ENCODE data around the gene MLIP.

The MLIP gene

DNA sequence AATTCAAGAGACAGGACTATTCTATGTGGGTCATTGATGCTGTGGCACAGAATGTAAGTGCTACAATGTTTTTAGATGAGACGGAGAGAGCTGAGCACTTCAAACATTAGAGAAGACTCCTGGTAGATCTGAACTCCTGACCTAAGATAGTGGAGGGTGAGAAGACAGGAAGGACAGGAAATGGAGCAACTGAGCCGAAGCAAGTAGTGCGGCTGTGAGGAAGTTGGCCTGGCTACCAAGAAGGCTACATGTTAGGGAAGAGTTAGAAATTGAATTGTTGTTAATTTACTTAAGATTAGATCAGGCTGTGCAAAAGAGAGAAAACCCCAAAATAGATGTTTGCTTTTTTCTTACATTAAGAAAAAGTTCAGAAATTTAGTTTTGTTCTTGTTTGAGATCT lies 14.4 kb upstream of the MLIP start:
- DNase-seq, result no peak

DNA sequence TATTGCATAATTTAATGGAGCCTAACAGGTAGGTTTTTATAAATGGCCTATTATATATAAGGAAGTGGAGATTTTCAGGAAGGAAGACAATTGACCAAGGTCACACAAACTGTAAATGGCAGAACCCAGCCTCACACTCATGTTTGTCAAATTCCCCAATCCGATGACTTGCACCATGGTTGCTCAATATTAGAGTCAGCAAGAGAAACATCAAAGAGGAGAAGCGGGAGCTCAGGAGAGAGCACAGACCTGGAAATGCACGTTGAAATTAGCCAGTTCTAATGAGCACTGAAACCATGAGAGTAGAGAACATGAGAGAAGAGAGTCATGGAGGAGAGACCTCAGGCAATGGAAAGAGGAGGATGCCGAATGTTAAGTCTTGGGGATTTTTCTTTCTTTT lies 13.5 kb upstream of the MLIP start:
- no peak for DNase-seq

DNA sequence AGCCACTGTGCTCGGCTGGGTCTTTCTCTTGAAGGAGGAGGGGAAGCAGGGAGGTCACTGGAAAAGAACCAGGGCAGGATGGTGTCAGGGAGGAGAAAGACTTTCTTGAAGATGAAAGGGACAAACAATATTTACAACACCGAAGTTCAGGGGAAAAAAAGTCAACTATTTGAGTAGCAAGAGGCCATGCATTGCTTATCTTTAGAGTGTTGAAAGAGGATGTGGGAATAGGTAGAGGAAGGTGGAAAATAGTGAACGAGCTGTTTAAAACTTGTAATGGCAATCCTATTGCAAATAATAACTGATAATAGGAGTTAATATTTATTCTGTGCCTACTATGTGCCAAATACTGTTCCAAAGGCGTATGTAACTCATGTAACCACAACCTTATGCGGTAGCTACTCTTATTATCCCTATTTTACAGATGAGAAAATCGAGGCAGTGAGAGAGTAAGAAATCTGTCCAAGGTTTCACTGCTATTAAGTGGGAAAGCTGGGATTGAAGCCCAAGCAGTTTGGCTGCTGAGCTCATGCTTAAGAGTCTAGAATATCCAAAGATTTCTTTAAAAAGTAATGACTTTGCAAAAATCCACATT lies 12.7 kb upstream of the MLIP start:
- DNase-seq, result no peak

DNA sequence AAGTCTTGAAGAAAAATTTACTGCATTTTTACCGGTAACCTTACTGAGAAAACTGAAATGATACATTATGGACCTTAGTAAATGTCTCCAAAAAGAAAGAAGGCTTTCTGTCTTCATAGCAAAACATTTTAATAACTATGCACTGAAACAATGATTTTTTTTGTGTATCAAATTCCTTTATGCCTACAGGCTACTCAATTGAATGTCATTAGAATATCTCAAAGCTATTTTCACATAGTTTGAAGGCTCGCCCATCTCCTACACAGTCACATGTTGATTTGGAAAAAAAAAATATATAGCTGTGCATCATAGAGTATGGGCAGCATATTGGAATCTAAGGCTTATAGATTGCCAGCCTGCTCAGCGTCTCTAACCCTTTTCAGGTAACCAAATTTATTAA lies 12.0 kb upstream of the MLIP start:
- no peak for DNase-seq

DNA sequence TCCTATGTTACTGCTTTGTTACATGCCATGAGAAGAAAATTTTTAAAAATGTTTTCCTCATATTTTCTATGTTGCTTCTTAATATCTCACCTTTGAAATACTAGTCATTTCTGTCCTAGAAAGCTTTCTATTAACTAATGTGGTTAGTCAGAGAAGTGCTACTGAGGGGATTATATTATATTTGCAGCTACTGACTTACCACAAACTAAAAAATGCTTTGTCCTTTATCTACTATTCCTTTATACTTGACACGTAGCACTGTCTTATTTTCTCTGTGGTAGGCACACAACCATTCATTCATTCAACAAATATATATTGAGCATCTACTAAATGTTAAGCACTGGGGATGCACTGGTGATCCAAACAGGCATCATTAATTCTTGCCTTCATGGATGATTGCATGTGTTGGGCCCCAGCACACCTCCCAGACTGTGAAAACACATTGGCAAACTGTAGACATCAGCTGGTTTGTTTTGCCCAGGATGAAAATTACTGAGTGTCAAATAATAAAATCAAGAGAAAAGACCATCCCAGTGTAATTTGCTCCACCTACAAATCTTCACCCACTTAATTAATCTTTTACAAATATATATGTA lies 10.7 kb upstream of the MLIP start:
- DNase-seq, result no peak

DNA sequence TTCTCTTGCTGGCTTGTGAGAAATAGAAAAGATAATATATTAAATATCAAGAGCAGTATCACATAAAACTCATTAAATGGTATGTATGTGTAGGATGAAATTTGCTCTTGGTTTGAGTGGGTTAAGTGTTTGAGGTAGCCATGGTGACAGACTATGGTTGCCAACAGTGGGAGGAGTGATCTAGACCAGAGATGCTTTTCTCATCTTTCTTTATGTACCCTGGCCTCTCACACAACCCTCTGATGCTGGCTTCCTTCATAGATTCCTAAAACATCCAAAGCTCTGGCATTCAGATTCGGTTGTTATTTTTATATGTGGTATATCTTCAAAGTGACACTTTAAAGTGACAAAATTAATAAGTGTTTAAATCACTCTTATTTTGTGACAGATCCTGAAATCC lies 9.0 kb upstream of the MLIP start:
- DNase-seq, result no peak

DNA sequence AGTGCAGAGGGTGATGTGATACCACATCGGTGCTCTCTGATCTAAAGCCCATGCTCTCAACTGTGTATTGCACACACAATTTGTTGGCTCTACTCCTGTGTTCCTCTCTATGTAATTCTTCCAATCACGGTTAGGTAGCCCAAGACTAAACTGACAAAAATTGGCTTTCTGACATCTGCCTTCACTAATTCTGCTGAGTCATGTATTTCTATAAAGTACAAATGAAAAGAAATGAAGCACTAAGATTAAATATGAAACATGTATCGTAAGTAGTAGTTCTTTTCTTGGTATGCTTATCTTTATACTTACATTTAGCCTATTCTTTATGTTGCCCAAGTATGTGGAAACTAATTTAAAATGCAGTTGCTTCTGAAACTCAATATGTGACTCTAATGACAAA lies 7.7 kb upstream of the MLIP start:
- no peak for DNase-seq

DNA sequence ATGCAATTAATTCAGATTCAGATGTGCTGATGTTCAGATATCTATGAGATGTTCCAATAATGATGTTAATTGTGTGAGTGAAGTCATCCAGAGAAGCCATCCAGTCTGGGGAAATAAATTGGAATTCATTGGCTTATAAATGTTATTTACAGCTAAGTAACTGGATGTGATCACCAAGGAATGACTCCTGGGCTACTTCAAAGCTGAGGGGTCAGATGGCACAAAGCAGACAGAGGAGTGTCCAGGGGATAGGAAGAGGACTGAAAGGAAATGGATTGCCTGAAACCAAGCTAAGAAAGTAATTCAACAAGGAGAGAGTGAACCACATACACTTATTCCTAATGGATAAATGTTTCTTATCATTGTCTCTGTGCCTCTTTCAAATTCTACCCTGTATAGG lies 4.5 kb upstream of the MLIP start:
- DNase-seq, result no peak

DNA sequence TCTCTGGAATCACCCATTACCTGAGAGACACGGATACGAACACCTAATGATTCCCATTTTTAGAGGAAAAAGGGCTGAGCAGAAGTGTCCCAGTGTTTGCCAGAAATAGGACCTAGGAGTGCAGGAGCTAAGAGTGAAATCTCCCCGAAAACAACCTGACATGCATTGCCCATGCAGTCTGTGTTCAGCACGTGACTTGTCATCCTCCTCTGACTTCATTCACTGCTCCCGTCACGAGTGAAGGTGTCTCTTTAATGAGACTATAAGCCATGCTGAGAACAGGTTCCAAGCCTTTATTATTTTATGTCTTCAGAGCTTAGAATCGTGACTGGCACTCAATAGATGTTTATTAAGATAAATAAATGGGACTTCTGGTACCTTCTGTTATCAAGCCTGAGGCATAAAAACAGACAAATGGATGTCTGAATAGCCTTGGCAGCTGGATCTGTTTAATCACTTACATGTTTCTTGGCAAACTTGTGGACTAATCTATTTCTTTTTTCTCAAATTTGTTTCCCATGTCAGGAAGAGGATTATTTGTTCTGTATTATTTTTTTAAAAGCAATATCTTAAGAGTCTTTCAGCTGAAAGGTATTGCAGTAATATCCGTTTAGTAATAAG lies 3.7 kb upstream of the MLIP start:
- DNase-seq, result no peak

DNA sequence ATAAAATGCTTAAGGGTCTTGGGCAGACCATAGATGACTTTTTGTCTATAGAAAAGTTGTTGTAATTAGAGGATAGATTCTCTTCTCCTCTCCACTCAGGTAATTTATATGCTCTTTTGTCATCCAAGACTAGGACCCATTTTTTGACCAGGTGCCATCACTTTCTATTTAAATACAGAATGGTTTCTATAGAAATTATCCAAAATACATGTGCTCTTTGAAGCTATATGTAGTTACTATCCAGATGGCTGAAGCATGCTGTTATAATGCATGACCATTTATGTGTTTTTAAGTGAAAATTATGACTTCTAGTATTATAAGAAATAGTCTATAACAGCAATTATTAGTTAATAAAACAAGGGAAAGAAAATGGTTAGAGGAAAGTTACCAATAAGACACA lies 3.0 kb upstream of the MLIP start:
- no peak for DNase-seq

DNA sequence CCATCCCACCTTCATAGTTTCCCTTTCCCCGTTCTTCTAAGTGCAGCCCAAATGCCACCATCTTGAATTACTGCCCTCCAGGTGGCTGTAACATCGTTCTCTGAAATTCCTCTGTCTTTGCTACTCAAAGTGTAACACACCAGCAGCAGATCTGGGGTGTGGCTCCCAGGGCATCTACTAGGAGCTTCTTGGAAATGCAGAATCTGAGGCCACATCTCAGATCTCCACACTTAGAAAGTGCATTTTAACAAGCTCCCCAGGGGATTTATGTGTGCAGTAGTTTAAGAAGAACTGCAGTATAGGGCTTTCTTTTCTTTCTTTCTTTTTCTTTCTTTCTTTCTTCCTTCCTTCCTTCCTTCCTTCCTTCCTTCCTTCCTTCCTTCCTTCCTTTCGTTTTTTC lies 1.7 kb upstream of the MLIP start:
- no peak for DNase-seq

DNA sequence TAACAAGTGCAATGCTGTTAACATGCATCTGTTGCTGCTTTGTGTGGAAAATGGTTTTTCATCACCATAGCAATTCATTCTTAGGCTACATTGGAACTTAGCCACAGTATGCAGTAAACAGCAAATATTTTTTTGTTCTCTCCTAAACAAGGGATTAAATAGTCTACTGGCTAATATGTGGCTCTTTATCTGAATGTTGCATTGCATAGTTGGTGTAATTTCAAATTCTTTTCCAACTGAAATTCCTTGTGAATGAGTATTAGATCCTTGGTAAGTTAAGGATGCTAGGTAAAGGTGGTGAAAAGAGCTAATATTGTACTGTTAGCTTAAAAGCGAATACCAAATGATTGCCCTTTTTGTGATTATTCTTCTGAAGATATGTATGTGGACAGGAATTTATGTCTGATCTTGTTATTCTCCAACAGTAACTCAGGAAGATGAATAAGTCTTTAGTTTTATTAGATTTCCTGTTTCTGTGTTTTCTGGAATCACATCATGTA lies 958 bp downstream of the MLIP start:
- DNase-seq, result no peak

DNA sequence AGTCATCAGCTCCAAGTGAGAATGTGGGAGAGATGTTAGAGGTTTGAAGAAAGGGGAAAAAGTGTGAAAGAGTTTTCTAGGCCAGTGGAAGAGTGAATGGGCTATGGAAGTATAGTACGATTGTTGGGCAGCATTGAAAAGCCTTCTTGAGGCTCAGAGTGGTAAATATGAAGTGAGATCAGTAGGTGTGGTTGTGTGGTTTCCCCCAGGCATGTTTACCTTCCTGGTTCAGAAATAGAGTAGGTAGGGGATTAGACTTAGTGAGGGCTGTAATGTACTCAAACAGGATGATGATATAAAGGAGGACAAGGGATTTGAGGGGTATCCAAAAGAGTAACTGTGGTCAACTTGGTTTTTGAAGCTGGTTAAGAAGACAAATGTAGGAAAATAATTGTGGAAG lies 3.7 kb downstream of the MLIP start:
- no peak for DNase-seq

DNA sequence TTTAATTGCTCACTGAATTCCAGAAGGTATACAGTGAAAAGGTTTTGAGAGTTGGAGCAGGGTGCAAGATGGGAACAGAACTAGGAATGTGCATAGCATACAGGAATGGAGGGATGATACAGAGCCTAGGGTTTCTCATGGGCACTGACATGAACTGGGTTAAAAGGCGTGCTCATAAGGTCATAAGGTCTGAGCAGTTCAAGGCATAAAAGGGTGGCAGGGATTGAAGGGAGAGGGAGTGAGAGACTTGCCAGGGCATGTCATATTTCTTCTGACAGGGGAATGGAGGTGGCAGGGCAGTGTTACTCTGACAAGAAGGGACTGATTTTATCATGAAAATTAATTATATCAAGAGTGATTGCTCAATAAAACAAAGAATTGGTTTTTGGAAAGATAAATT lies 4.7 kb downstream of the MLIP start:
- DNase-seq, result no peak

DNA sequence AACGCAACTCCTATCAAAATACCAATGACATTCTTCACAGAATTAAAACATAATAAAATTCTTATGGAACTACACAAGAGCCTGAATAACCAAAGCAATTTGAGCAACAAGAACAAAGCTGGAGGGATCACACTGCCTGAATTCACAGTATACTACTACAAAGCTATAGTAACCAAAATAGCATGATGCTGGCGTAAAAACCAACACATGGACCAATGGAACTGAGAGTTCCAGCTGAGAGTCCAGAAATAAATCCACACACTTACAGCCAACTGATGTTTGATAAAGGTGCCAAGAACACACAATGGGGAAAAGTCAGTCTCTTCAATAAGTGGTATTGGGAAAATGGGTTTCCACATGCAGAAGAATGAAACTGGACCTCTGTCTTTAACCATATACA lies 6.9 kb downstream of the MLIP start:
- DNase-seq, result no peak

DNA sequence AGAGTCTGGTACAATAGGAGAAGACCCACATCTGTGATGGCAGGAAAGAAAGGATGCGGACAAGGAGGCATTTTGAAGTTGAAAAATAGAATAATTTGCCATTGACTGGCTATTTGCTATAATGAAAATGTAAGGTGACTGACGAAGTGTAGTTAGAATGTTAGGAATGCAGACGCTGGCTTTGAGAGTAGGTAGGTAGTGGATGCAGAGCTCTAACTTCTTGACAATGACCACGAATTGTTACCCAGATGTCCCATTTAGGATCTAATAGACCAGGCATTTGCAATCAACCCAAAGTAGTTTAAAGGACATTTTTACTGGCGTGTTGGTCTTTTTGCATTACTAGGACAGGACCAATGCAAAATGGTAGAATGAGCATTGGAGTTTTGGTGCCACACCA lies 14.2 kb downstream of the MLIP start:
- DNase-seq, result no peak

DNA sequence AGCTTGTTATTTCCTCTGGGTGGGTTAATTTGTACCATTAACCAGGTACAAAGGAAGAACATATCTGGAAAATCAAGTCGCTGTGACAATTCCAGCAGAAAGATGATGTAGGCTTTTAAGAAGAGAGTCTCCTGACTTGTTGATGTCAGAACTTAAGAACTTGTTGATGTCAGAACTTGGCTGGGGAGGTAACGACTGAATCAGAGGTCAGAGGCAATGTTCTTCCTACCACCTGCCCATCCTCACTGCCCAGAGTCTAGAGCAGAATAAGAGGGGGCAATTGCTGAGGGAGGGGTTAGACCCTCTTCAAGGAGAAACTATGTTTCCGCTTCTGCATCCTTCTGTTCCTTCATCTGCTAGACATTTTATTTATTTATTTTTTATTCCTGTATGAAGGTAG lies 18.9 kb downstream of the MLIP start:
- no peak for DNase-seq

DNA sequence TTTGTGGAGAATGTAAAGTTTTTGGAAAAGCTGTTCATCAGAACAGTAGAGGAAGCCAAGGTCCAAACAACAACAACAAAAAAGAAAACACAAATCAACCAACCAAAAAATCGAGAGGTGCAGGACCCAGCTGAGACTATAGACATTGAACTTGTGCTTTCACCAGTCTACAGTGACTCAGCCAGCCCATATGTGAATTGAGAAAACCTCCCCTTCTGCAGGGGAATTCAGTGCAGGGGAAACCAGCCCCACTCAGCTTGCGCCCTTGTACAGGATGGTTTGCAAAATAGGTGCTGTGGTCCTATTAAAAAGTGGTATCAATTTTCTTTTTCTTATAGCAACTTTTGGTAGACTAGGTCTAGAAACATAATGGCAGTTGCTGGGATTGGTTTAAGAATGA lies 21.3 kb downstream of the MLIP start:
- no peak for DNase-seq

DNA sequence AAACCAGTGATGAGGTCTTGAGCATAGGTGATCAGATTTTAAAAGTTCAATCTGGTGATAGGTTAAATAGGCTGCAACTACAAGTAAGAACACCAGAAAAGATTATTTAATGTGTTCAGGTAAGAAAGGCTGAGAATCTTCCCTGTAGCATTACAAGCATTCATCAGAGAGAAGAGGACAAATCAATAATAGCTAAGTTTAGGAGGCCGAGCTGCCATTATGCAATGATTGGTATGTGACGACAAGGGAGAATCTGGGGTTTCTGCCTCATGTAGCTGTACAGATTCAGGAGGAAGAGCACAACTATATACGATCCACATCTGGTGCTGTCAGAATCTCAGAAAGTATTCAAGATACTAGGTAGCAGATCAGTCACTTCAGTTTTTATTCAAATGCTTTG lies 21.9 kb downstream of the MLIP start:
- no peak for DNase-seq

DNA sequence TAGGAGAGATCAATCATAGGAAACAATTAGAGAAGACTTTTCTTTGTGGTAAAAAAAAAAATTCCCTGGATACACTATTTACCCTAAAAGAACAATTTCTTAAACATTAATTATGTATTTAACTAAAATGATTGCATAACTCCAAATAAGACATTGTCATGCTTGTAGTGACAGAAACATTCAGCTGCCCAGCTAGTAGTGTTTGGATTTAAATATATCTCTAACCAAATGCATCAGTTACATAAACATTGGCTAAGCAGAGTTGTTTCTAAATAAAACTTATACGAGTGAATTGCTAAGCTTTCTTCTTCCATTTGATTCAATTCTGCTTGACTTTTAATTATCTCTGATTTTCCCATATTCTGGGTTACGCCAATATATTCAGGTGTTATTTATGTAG lies 23.7 kb downstream of the MLIP start:
- DNase-seq, result no peak

DNA sequence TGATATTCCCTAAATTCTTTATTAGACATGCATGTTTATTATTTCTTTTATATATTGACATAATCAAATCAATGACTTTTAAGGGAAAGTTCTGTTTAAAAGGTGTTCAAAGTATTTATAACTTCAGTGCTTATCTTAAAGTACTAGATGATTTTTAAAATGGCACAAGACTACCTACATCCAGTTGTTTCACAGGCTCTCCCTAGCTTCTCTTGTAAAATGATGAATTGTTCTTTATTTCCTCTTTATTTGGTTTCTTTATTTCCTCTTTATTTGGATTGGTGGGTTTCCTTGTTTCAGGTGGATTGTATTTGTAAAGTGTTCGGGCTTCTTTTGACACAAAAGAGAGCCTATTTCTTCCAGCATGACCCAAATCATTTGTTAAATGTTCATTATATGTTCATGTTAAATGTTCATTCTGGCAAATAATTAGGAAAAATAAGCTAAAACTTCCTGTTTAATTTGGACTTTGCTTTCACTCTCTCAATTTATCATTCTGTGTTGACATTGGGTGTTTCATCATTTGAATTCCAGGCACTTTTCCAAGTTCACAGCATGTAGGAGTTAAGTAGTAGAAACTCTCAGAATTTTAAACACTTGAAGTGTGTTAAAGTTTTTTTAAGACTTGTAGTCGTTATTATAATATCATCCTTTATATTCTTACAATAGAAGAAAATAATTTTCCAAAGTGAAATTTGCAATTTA lies 24.6 kb downstream of the MLIP start:
- no peak for DNase-seq

DNA sequence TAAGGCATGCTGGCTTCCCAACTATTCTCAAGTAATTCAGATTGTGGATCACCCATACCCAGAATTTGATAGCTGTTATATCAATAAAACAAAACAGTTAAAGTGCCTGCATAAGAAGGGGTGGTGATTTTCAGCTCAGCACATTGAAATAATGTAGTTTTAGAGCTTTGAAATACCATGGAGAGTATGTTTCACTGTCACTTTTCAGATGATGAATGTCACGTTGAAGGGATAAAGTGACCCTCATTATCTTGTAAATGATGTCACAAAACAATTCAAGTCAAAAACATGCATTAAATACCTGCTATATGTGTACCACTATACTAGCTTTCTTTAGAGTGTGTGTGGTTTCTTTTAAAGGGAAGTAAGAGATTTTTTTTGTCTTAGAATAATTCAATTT lies 27.6 kb downstream of the MLIP start:
- DNase-seq, result no peak

DNA sequence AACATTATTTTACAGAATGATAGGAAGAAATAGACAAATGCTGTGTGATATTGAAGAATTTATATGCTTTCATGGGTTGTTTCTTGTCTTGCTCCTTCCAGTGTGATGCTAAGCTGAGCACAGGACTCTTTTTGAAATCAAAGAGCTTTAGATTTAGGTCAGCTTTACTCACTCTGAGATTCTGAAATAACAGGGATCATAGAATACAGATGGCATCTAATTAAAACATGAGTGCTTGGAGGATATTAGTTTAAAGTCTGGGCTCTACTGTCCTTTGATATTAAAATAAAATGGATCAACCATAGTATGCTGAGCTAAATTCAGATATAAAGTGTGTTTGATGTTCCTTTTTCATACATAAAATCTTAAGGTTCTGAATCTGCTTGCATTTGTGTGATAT lies 29.6 kb downstream of the MLIP start:
- DNase-seq, result peak in 1 of 2 experiments; percentile 11

DNA sequence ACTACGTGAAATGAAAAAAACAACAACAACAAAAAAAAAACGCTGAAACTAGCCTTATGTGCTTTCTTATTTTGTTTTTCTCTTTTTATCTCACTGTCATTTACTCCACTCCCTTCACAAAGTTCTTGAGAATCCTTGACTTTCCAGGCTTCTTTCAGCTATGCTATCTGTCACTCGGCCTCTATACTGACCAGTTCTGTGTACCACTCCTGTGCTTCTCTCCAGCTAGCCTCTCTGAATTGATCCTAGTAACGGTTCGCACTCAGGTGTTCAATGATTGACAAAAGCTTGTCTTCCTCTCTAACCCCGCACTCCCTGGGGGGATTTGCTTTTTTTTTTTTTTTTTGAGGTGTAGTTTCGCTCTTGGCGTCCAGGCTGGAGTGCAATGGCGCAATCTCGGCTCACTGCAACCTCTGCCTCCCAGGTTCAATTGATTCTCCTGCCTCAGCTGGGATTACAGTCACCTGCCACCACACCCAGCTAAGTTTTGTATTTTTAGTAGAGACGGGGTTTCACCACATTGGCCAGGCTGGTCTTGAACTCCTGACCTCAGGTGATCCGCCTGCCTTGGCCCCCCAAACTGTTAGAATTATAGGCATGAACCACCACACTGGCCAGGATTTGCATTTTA lies 31.8 kb downstream of the MLIP start:
- no peak for DNase-seq

Data from NCI-H524 (cell line).